NCI-H1048 (cell line): ENCODE data around the gene GYG2.
"Not testable (repeated sequence)": the region's sequence is repeated elsewhere in the genome, so short reads cannot be mapped to it uniquely, and the experiment has no call there.

ENCODE experiments used
- DNase-seq: peaks from one replicate; lab custom pipeline; 2025; lab: John Stamatoyannopoulos, UW

Gene GYG2

GRCh38 chrX:2828344-2828958 lies at the start of gene GYG2:
Gene GYG2, plus strand, starts transcription at chrX:2828930. Its CDS starts 1,259 bp downstream, at chrX:2830189.
- DNase-seq: no peak

- DNase-seq: not testable (repeated sequence)
Measured at GRCh38 chrX:2780472-2781225, 48.1 kb upstream of the GYG2 start.

- no peak for DNase-seq
Measured at GRCh38 chrX:2781226-2781571, 47.5 kb upstream of the GYG2 start.

GRCh38 chrX:2781698-2782097 lies 47.0 kb upstream of the GYG2 start:
- DNase-seq: no peak

- no peak for DNase-seq
Measured at GRCh38 chrX:2782171-2782570, 46.6 kb upstream of the GYG2 start.

- no peak for DNase-seq
Measured at GRCh38 chrX:2782778-2783177, 46.0 kb upstream of the GYG2 start.

- DNase-seq: no peak
Measured at GRCh38 chrX:2784026-2784425, 44.7 kb upstream of the GYG2 start.

- no peak for DNase-seq
Measured at GRCh38 chrX:2785538-2785937, 43.2 kb upstream of the GYG2 start.

GRCh38 chrX:2788980-2789379 lies 39.8 kb upstream of the GYG2 start:
- DNase-seq: no peak

GRCh38 chrX:2789569-2789968 lies 39.2 kb upstream of the GYG2 start:
- no peak for DNase-seq

GRCh38 chrX:2793752-2794151 lies 35.0 kb upstream of the GYG2 start:
- DNase-seq: no peak

- no peak for DNase-seq
Measured at GRCh38 chrX:2794336-2794735, 34.4 kb upstream of the GYG2 start.

GRCh38 chrX:2796808-2797207 lies 31.9 kb upstream of the GYG2 start:
- not testable (repeated sequence) for DNase-seq

- DNase-seq: no peak
Measured at GRCh38 chrX:2799369-2799768, 29.4 kb upstream of the GYG2 start.

GRCh38 chrX:2799980-2800379 lies 28.8 kb upstream of the GYG2 start:
- not testable (repeated sequence) for DNase-seq

GRCh38 chrX:2801223-2801622 lies 27.5 kb upstream of the GYG2 start:
- DNase-seq: no peak

GRCh38 chrX:2802376-2803090 lies 26.2 kb upstream of the GYG2 start:
- not testable (repeated sequence) for DNase-seq

GRCh38 chrX:2803486-2803885 lies 25.2 kb upstream of the GYG2 start:
- not testable (repeated sequence) for DNase-seq

GRCh38 chrX:2804106-2804843 lies 24.5 kb upstream of the GYG2 start:
- DNase-seq: not testable (repeated sequence)

GRCh38 chrX:2804858-2805257 lies 23.9 kb upstream of the GYG2 start:
- DNase-seq: not testable (repeated sequence)

- DNase-seq: no peak
Measured at GRCh38 chrX:2811271-2811670, 17.5 kb upstream of the GYG2 start.

- DNase-seq: not testable (repeated sequence)
Measured at GRCh38 chrX:2812161-2812907, 16.4 kb upstream of the GYG2 start.
